Stimulated activated CD4-positive, alpha-beta T cell treated with anti-CD3 and anti-CD28 coated beads, Interleukin-4, amount 100 ng/mL, for 24 hours (primary cell): Measurements from ENCODE around the gene ROM1.
"Not testable (repeated sequence)": the region's sequence is repeated elsewhere in the genome, so short reads cannot be mapped to it uniquely, and the experiment has no call there.

ENCODE experiments used
- DNase-seq: peaks from one replicate; pipeline ENCODE4 v3.0.0-alpha.2; 2020

The ROM1 gene, protein sequence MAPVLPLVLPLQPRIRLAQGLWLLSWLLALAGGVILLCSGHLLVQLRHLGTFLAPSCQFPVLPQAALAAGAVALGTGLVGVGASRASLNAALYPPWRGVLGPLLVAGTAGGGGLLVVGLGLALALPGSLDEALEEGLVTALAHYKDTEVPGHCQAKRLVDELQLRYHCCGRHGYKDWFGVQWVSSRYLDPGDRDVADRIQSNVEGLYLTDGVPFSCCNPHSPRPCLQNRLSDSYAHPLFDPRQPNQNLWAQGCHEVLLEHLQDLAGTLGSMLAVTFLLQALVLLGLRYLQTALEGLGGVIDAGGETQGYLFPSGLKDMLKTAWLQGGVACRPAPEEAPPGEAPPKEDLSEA

DNA sequence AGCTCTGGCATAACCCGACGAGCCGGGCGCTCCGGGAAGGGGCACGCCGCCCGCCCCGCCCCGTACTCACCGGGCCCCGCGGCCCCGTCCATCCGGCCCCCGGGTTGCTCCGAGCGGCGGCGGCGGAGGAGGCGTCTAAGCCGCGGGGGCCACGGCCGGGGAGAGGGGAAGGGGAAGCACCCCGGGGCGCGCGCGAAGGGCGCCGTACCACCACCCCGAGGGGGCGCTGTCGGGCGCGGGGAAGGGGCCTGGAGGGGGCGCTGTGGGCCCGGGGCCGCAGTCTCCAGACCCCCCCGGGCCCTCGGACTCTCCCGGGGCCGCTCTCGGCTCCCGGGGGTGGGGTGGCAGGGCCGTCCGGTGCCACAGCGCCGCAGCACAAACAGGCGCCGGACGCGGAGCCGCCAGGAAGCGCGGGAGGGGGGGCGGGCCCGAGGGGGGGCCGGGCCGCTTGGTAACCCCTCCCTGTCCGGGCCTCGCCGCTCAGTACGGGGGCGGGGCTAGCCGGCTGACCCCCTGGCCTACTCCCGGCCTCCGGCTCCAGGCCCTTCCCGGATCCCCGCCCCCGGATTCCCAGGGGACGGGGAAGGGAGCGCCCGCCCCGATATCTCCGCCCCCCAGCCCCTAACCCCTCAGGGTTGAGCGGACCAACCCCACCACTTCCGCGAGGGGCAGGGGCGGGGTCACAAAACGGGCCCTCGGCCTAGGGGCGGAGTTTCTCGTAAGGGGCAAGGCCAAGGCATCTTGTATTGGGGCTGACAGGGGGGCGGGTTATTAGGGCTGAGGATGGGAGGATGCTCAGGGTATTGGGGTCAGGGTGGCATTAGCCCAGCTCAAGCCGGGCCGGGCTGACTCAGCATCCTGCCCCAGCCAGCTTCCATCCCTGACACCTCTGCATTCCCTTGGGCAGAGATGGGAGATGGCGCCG, at the start of gene ROM1, which contains the start of gene EML3:
ROM1 (plus strand) TSS at position 892 of the 925 bp plus-strand sequence; CDS start at position 917, 25 bp downstream.
EML3 (minus strand) TSS at position 410 of the 925 bp plus-strand sequence; CDS start at position 92, 318 bp downstream.
- peak; percentile 85 for DNase-seq

DNA sequence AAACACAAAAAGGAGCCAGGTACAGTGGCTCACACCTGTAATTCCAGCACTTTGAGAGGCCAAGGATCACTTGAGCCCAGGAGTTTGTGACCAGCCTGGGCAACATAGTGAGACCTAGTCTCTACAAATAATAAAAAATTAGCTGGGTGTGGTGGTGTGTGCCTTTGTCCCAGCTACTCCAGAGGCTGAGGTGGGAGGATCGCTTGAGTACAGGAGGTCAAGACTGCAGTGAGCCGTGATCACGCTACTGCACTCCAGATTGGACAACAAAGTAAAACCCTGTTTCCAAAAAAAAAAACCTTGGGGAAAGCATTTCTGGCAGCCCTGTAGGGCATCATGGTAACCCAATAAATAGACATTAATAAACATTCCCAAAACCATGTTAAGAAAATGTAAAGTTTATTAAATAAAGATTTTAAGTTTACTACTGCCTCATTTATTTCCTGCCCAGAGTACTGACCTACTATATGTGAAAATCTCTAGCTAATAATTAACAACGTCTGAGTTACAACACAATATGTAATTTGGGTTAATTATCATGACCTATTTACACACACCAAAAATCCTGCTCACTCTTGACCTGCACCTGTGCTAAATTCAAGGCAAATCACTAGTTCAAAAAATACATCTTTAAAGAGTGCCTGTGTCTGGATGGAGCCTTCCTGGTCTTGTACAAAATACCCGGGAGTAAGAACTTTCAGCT, 47.8 kb upstream of the ROM1 start:
- no peak for DNase-seq

DNA sequence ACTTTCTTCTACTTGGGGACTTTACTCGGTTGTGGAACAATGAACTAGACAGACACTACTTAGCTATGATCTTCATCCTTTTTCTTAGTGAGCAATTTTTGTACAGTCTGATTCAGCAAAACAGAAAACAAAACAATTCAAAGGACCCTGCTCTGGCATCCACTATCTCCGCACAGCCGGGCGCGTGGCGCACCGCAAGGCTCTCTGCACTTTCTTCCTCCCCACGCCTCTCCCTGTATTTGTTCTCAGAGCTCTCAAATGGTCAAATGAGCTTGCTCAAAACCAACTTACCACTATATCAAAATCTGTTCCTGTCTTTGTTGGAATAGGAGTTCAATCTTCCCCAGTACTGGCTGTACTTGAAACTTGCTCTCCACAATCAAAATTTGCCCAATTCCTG, 46.8 kb upstream of the ROM1 start:
- no peak for DNase-seq

DNA sequence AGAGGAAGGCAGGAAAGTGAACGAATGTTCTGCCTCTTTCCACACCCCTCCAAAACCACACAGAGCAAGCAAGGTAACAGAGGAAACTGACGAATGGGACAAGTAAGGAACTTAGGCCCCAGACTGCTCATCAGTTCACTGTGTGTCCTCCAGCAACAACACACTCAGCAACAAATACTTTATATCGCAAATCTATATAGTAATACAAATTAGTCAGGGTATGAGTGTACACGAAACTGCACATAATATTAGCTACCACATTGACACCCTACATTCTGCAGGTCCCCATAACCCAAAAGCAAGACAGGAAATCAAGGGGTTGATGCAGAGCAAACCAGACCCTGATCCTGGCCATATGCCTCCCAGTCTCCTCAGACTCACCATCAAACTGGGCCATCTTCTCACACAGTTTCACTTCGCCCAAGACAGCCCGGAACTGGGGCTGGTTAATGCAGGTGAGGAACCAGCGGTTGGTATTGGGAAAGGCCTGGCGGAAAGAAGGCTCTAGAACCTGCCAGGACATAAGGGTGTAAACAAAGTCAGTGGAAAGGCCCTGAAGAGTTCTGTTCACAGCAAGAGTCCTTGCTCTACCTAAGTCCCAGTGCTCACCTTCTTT, 45.9 kb upstream of the ROM1 start:
- no peak for DNase-seq

DNA sequence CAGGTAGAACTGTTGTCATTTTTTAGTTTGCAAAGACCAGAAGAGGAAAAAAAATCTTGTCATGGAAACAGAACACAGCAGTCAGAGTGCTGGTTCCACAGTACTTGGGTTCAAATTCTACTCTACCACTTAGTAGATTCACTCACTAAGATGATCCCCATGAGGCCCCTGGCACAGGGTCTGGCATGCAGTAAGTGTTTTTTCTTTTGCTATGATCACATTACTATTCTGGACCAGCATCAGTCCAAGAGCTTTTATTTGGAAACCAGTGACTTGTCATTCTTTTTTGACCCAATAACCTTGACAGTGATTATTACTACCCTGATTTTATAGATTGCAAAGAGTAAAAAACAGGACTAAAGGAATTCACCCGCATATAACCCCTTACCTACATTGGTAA, 43.4 kb upstream of the ROM1 start:
- DNase-seq: no peak

DNA sequence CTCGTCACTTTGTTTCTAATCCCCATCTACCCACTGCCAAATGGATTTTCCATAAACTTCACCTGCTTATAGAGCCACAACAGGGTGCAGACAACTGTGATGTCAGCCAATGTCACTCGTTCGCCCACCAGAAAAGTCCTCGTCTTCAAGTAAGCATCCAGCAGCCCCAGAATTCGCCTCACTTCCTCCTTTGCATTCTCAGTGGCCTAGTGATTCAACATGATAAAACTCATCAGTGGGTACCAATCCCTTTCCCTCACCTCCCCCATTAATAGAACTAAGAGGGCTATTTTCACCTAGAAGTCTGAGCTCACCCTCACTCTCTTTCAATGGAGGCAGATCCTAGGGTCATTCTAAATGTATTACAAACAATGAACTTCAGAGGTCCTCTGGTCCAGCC, 42.2 kb upstream of the ROM1 start:
- not testable (repeated sequence) for DNase-seq

DNA sequence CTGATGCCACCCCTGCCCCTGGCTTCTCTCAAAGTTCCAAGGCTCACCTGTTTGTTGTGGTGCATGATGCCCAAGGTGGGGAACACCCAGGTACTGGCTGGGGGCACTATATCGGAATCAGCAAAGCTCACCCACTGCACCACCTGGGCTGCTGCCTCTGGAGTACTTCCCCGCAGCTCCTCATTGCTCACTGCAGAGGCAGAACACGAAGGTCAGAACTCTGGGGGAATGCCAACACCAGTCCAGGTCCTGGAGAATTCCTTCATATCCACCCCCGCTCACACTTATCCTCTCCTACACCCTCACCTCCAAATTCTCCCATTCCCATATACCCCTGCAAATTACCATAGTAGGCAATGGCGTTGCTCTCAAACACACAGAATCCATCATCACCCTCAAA, 41.6 kb upstream of the ROM1 start:
- not testable (repeated sequence) for DNase-seq

DNA sequence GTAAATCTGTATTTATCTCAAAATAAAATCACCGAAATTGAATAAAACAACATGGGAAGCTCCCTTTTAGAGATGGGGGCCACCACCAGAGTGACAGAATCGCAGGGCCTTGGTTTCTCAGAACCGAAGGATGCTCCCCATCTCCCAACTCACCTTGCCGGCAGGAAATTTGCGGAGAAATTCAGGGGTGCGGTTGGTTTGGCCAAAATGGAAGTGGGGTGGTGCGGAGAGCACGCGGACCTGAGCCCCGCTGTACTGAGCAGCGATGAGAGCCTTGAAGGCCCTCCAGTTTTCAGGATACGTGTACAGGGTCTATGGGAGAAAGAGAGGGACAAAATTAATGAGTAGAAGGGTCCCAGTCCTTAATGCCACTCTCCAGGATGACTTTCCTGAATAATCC, 40.6 kb upstream of the ROM1 start:
- DNase-seq: no peak

DNA sequence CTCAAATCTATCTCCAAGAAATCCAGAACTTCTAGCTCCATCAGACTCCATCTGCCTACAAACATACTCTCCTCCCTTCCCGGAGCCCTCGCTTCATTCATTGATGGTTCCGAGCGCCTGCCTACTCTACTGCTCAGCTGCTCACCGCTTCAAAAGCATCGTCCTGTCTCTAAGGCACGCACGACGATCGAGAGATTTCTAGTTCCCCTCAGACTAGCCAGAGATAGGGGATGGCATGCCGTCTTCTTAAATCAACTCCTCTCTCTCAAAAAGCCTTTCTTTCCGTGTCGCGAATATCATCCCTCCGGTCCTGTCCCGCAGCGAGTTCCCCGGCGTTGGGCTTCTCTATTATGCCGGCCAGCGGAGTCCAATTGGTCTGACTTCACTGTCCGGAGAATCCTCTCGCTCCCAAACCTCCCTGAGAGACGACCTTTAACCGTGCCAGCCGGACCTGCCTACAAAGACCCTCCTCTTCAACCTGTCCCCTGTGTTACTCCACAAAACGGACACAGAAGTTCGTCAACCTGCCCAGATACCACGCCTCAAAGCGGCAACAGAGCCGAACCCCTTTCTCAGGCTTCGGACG, 40.0 kb upstream of the ROM1 start:
- DNase-seq: peak; percentile 36

DNA sequence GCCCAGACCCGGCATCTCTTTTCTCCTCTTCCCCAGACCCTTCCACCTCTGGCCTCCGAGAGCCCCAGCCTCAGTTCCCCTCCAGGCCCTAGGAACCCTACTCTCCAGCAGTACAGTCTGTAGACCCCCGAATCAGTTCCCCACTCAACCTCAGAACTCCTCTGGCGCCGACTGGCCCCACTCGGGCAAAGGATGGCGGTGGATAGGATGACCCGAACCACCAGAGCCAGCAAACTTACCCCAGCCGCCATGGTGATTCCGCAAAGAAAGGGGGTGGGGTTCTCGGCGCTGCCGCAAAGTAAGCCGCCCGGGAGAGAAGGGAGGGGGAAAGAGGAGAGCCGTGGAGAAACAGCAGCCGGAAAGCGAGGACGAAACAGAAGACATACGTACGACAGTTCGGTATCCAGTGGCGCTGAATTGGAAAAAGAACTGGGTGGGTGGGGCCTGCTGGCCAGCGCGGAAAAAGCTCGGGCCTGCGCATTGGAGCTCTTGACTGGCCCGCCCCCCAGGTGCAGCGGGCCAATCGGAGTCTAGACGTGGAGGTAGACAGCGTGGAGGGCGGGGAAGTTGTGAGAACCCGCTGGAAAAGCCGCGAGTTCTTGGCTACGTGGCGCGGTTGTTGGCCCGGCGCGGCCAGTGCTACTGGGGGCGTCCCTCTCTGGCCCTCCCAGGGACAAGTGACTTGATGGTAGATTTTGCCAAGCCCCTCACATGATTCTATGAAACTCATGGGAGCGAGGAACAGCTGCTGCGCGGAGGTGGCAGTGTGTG, 39.3 kb upstream of the ROM1 start, which contains the start of gene EEF1G:
EEF1G (minus strand) TSS at position 300 of the 771 bp plus-strand sequence; CDS start at position 251, 49 bp downstream.
- DNase-seq: peak; percentile 98

DNA sequence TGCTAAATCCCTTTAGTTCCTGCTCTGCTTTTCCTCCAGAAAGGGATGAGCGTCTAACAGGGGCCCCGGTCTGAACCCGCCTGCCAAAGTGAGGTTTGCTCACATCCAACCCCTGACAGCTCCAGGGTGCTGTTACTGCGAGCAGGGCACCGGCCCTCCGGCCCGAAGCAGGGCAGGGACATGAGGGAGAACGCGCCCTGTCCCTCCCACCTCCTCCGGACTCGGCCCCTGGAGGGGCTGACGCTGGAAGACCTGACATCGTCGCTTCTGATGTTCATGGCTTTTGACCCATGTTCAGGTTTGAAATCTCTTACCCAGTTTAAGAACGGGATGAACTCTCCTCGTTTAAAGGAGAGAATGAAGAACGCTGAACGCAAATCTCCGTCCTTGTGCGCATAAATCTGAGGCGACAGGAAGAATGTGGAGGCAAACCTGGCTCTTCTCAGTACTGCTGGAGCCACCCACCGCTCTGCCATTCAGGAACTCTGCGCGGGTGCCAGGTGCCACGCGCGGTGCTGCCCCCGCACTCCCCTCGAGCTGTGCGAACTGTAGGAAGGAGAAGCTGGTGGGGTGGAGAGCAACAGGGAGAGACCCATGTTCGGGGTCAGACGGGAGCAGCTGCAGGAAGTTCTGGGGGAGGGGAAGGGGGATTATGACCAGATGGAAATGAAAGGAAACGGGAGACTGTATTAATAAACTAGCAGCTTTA, 38.5 kb upstream of the ROM1 start:
- no peak for DNase-seq

DNA sequence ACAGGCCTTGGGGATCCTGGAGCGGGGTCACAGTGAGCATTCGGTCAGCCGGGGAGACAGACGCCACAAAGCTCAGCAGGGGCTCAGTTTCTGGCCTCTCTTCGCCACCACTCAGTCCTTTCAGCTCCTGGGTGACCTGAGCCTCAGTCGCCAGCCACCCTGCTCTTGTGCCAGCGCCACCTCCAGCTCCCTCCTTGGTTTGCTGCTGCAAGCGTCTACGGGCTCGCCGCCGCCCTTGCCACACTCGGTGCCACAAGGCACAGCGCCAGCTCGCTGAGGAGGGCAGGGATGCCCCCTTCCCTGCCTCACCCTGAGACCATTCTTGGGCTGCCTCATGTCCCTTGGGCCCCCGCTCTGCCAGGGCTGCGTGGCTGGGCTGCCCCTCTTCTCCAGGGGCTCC, 37.9 kb upstream of the ROM1 start:
- DNase-seq: no peak

DNA sequence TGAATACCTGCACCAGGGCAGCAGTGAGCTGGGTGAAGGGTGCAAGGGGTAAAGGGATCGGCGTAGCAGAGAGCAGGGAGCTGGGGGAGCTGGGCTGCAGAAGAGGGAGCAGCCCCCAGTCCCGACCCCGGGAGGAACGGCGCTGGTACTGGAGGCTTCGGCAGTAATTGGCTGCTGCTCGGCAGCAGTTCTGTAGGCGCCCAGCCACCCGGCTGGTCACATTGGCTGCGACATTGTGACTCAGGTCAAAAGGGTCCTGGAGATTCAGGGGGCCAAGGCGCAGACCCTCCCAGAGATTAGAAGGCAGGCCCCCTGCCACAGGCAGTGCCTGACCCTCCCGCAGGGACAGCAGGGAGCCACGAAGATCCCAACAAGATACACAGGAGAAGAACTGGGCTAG, 37.2 kb upstream of the ROM1 start:
- DNase-seq: no peak

DNA sequence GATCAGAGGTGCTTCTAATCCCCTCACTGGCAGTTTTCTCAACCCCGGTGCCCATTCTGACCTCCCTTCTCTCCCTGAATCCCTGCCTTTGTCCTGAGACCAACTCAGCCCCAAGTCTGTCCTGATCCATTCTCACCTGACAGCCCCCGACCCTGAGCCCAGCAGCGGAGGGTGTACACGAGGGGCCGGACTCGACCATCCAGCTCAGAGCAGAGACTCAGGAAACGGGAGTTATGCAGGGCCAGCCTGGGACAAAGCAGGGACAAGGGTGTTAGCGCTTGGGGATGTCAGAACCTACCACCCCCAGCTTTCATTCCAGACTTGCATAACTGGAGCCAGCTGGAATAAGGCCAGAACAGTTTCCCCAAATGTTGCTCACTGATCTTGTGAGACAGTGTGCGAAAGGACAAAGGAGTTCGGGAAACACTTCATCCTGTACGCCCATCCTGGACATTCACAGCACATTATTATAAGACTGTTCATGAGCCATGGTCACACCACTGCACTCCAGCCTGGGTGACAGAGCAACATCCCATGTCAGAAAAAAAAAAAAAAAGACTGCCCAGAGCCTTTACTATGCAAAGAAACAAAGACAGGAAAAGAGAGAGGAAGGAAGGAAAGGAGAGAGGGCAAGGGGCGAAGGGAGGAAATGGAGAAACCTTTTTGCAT, 35.9 kb upstream of the ROM1 start:
- no peak for DNase-seq

DNA sequence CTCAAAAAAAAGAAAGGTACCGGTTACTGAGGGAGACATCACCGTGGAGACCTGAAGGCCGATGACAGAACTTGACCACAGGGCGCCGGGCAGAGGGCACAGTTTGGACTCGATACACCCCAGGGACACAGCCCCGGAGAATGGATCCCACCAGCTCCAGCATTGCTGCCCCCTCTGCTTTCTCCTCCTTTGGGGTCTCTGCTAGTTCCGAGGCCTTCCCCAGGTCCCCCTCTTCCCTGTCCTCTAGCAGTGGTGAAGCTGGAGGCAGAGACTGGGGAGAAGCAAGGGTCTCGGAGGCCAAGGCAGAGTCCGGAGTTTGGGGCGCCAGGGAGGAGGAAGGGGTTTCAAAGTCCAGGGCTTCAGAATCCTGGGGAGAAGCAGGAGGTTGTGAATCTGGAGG, 34.5 kb upstream of the ROM1 start:
- no peak for DNase-seq

DNA sequence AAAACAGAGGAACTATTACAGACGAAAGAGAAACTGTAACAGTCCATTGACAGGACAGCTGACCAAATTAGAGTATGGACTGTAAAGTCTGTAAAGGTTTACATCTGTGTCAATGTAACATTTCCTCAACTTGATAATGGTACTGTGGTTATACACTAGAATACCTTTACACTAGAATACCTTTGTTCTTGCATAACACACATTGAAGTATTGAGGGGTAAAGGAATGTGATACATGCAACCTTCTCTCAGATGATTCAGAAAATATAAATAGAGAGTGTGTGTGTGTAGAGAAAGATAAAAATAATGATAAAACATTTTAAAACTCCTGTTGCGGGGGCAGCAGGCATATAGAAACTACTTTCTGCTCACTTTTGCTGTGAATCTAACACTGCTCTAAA, 33.8 kb upstream of the ROM1 start:
- DNase-seq: no peak

DNA sequence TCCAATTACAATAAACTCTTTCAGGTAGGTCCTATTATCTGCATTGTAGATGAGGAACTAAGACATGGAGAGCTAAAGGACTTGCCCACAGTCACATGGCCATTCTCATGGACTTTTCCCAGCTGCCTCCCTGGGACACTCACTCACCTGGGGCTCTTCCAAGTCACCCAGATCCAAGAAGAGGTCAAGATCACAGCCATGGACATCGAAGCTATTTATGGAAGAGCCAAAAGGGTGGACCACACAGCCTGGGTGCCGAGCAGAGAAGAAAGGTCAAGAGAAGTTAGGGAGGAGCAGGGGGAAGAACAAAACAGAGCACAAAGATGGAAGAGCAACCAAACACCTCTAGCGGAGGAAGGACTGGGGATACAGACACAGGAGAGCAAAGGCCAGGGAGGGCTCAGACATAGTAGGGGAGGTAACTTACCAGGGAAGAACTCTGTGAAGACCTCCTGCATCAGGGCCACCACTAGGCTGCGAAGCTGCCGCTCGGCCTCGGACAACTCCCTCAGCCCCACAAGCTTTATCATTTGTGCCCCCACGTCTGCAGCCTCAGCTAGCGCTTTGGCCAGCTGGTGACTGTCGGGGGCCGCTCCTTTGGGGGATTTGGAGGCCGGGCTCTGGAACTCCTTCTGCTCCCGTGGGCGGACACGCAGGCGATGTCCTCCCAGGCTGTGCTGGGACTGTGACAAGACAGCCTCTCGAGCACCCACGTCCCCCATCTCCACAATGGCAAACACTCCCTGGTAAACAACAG, 31.9 kb upstream of the ROM1 start:
- DNase-seq: no peak

DNA sequence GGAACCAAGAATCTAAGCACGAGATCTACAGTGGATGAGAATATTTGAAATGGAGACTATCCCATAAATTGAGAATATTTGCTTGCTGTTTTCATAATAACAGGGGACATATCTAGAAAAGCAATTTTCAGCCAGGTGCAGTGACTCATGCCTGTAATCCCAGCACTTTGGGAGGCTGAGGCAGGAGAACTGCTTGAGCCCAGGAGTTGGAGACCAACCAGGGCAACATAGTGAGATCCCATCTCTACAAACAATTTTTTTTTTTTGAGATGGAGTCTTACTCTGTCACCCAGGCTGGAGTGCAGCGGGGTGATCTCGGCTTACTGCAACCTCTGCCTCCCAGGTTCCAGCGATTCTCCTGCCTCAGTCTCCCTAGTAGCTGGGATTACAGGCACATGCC, 31.3 kb upstream of the ROM1 start:
- DNase-seq: not testable (repeated sequence)

DNA sequence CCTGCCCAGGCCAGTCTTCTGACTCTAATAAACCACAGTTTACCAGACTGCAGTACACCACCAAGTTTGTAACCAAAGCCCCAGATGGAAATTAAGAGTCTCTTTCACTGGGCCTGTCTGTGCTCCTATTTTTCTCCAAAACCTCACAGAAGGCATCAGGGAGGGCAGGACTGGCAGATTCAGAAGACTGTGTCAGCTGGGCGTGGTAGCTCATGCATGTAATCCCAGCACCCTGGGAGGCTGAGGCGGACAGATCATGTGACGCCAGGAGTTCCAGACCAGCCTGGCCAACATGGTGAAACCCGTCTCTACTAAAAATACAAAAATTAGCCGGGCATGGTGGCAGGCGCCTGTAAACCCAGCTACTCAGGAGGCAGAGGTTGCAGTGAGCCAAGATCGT, 27.7 kb upstream of the ROM1 start:
- DNase-seq: not testable (repeated sequence)
